Smooth muscle cell of the umbilical artery (primary cell): ENCODE measurements around the gene PRDX1. TPM values are rescaled to one million over a fixed set of nuclear protein-coding genes. Genes with fewer than 3 reads are reported as not detected.

Source experiments
- total RNA-seq: library from RNA; depleted of rRNA; stranded (reverse); fragments of >200 nt; gene quantifications from 2 replicates; pipeline ENCODE4 v1.2.3, GENCODE V29; 2014

PRDX1 gene
- 498 and 520 TPM in 2 replicates for total RNA-seq

GRCh38 chr1:45521413-45522323 lies at the start of gene PRDX1:
Gene PRDX1 (minus strand): TSS chr1:45521884. CDS start chr1:45519043, 2,841 bp downstream.

GRCh38 chr1:45550401-45551351 lies 29.0 kb upstream of the PRDX1 start, which contains the start of gene AKR1A1:
Gene AKR1A1 (plus strand): TSS chr1:45550826. CDS start chr1:45561795, 10,969 bp downstream.

GRCh38 chr1:45490626-45491486 lies 30.8 kb downstream of the PRDX1 start, which contains the start of gene TESK2:
Gene TESK2 (minus strand): TSS chr1:45491163. CDS start chr1:45457785, 33,378 bp downstream.

Other genes with a start within 250 kb of the PRDX1 start
- 0.59 and 1.4 TPM in 2 replicates for gene HPDL, start 195.0 kb downstream of the PRDX1 start, total RNA-seq
- 7.4 and 11.1 TPM in 2 replicates for gene TOE1, start 181.7 kb downstream of the PRDX1 start, total RNA-seq
- gene MUTYH, start 181.4 kb downstream of the PRDX1 start, total RNA-seq, result 12.5 and 14.2 TPM in 2 replicates
- gene TESK2, start 30.7 kb downstream of the PRDX1 start, total RNA-seq, result 0.60 and 0.89 TPM in 2 replicates
- 0.28 and 0.30 TPM in 2 replicates for gene CCDC163, start 21.8 kb downstream of the PRDX1 start, total RNA-seq
- 1.5 and 1.9 TPM in 2 replicates for gene MMACHC, start 21.6 kb downstream of the PRDX1 start, total RNA-seq
- gene AKR1A1, start 28.9 kb upstream of the PRDX1 start, total RNA-seq, result 103 and 145 TPM in 2 replicates
- 27.0 and 38.8 TPM in 2 replicates for gene NASP, start 62.2 kb upstream of the PRDX1 start, total RNA-seq
- gene CCDC17, start 102.2 kb upstream of the PRDX1 start, total RNA-seq, result 0.30 and 0.78 TPM in 2 replicates
- gene GPBP1L1, start 164.6 kb upstream of the PRDX1 start, total RNA-seq, result 84.0 and 106 TPM in 2 replicates
- 7.7 and 11.8 TPM in 2 replicates for gene TMEM69, start 166.3 kb upstream of the PRDX1 start, total RNA-seq
- 16.0 and 18.4 TPM in 2 replicates for gene IPP, start 228.8 kb upstream of the PRDX1 start, total RNA-seq